Measurements from ENCODE around the gene MAGEB18.

Gene MAGEB18

DNA sequence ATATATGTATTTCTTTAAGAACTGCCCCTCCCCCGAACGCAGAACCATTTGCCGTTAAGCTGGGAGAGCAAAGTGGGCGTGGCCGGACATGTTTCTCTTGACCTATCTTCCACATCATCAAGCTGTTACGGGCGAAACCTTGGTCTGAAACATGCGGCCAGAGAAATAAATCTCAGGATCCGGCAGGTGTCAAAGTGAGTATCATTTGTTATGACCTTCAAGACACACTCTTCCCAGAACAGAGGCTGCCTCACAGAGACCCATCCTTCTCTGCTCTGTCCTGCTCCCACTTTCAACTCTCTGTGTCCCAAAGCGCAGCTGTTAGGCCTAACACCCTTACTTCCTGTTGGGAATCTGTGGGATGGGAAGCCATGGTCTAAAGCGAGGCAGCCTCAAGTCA is at the start of gene MAGEB18:
Gene MAGEB18, plus strand, starts transcription at position 70 of the 400 bp plus-strand sequence. CDS start 643 bp downstream, outside the sequence.
- no peak for DNase-seq

DNA sequence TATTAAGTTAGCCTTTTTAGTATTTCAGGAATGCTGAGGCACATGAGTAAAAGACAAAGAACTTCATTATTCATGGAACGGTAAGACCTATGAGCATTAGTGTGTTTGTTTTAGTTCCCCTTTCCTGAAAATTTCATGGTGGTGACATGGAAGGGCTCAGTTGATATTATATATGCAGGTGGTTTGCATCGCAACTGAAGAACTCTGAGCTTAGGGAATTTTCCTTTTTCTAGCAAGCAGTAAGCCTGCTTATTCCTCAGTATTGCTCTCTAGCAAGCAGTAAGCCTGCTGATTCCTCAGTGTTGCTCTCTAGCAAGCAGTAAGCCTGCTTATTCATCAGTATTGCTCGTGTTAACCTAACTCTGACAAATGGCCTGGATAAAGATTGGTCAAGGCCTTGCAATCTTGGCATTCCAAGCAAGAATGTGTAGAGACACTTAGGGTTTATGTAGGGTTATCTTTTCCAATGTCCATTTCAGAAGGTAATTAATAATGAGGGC is 37.7 kb upstream of the MAGEB18 start:
- no peak for DNase-seq

DNA sequence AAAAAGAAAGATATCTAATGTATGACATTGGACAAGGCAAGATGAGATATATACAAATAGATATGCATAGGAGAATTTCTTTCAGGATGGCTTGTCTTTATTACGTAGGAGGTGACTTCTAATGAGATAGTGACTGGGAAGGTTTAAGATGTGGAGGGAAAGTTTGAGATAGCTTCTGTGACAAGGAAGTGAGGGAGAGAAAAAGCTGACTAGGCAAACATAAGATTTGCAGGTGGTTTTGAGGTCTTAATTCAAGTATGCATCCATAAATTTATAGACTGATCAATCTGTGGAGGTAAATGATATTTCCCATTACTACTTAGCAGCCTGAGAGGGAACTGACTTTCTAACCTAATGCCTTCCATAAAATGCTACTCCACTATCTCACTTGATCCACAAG is 29.0 kb upstream of the MAGEB18 start:
- DNase-seq: no peak

DNA sequence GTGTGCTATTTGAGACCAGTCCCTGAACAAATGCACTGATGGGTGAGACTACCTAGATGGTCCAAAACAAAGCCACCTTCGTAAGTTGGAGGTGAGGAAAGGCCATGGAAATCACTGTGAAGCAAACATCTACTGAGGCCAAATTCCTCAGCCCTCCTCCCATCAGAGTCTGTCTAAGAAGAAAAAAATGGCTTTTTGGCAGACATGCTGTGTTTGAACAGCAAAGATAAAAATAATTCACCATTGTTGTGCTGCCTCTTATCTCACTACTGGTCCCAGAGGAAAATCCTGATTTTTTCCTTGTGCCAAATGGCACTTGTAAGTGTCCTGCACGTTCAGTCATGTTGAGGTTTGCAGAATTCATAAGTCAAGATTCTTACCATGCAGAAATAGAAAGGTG is 7.9 kb downstream of the MAGEB18 start:
- DNase-seq: no peak

DNA sequence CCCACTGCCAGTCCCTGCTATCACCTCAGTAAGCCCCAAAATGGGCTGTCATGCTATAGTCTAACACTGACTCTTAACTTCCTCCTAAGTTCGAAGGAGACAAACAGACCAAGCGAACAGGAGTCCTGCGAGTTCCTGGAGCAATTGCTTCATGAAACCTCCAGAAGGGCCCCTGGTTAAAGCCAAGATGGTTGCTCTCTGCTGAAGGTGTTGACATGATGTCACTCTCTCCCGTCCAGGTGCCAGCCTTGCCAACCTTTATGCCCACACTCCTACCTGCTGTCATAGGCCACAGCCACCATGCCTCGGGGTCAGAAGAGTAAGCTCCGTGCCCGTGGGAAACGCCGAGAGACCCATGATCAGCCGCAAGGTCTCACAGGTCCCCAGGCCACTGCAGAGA is 22.2 kb downstream of the MAGEB18 start, which contains the start of gene MAGEB6B:
Gene MAGEB6B, plus strand, starts transcription at position 301 of the 400 bp plus-strand sequence. Its CDS starts 0 bp downstream, at position 301.
- DNase-seq: no peak
